Stimulated activated CD8-positive, alpha-beta memory T cell treated with anti-CD3 and anti-CD28 coated beads, Interleukin-7, amount 100 ng/mL, for 1 hour (primary cell): ENCODE measurements around the gene ETV7.
A peak's percentile ranks its signal among the peaks of the same experiment; 100 is the strongest.
"Not testable (repeated sequence)": the region's sequence is repeated elsewhere in the genome, so short reads cannot be mapped to it uniquely, and the experiment has no call there.

ENCODE experiments used
- DNase-seq, 2 donors: peaks; one replicate each; pipeline ENCODE4 v3.0.0-alpha.2; 2020; ENCODE audit warnings: low read depth in 2 of 2

Gene ETV7

DNA sequence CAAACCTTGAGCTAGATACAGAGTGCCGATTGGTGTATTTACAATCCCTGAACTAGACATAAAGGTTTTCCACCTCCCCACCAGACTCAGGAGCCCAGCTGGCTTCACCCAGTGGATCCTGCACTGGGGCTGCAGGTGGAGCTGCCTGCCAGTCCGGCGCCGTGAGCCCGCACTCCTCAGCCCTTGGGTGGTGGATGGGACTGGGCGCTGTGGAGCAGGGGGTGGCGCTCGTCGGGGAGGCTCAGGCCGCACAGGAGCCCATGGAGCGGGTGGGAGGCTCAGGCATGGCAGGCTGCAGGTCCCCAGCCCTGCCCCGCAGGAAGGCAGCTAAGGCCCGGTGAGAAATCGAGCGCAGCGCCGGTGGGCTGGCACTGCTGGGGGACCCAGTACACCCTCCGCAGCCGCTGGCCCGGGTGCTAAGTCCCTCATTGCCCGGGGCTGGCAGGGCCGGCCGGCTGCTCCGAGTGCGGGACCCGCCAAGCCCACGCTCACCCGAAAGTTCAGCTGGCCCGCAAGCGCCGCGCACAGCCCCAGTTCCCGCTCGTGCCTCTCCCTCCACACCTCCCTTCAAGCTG is 23.3 kb downstream of the ETV7 start:
- DNase-seq: not testable (repeated sequence)

DNA sequence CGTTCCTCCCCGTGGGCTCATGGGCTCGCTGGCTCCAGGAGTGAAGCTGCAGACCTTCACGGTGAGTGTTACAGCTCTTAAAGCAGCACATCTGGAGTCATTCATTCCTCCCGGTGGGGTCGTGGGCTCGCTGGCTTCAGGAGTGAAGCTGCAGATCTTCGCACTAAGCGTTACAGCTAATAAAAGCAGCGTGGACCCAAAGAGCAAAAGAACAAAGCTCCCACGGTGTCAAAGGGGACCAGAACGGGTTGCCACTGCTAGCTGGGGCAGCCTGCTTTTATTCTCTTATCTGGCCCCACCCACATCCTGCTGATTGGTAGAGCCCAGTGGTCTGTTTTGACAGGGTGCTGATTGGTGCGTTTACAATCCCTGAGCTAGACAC is 24.1 kb downstream of the ETV7 start:
- not testable (repeated sequence) for DNase-seq

DNA sequence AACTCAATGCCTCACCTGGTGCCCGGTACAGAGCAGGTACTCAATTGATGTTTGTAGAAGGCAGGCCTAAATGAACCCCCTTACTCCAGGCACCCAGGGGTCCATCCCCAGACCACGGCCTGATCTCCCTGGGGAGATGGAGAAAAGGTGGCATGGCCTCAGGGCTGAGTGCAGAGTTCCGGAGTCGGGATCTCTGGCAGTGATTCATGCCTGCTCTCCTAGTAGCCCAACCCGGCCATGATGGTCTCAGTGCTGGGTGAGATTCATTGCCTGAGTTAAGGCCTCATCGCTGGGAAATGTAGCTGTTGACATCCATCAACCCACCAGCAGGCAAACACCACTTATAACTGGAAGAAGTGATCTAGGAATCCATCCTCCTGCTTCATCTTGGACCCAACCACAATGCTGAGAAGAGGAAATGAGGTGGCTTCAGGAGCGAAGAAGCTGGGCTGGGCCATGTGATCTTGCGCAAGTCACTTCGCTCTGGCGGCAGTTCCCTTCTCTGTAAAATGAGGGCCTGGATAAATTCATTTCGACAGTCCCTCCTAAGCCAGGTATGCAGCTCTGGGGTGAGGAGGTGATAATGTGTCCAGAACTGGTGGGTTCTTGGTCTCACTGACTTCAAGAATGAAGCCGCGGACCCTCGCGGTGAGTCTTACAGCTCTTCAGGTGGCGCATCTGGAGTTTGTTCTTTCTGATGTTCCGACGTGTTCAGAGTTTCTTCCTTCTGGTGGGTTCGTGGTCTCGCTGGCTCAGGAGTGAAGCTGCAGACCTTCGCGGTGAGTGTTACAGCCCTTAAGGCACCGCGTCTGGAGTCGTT is 24.7 kb downstream of the ETV7 start:
- no peak for DNase-seq

DNA sequence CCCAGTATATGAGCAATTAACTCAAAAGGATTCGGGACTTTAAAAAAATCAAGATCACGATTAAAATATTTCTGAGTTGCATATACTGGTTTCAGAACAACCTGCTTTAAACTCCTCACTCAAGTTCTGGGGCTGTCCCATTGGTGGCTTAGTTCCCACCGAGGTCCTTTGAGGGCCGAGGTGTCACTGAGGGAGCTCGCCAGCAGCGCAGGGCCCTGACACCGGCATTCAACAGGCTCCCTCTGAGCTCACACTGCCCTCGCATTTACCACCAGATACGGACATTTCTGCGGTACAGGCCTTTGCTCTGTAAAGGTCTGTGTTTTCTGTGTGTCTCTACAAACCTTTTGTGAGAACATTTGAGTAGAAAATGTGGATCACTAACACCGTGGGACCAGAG is 26.4 kb downstream of the ETV7 start:
- no peak for DNase-seq

DNA sequence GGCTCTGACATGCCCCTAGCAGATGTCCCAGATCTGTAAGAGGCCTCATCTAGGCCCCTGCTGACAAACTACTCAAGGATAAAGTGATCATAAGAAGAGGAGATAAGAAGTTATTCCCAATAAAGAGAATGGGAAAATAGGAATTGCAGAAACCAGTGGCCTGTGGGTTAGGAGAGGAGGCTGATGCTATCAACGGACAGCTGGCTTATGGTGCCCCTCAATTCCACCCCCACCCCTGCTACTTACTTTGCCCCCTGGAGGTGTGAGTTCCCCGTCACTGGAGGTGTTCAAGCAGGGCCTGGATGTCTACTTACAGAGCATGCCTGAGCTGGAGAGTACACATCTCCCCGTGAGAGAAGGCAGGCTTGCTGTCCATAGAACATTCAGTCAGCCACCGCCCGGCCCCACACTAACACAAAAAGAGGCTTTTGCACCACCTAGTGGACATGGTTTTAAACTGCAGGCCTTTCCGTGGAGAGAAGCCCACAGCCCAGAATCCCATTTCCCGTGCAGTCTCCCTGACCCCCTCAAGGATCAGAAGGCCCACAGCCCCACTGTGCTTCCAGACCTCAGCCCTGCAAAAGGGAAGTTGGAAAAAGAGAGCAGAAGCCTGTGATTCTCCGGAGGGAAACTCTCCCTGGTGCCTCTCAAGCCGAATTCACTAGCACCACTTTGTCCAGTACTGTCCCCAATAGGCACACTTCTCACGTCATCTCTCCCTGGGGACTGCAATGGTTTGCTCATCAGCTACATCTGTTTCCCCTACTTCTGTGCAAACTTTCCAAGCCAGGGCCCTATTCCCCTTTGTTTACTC is 27.0 kb downstream of the ETV7 start:
- DNase-seq: peak; percentile 27 to 38

DNA sequence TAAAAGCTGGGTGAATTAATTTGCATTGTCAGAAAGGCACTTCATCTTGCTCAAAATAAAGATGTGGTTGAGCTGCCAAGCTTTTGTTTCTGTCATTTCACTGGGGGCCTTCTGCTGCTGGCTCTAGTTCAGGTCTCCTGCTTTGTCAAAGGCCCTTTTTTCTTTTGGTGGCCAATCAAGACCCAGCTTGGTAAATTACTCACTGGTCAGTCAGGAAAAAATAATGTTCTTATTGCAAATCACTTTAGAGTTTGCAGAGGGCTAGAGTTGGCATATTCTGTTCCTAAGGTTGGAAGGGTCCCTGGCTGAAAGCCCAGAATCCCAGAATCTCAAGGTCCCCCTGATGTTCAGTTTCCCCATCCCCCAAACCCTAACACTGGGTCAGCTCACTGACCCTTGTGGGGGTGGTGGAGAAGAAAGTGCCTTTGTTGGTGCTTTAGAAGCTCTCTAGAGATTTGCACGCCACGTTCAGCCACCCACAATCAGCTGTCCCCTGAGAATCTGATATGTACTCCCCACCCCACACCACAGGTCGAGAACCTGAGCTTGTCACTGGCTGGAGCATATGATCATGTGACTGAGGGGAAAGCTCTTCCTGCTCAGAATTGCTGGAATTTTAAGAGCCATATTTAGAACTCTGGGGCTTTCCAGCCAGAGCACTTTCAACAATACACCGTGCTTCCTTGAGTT is 29.1 kb downstream of the ETV7 start:
- no peak for DNase-seq

DNA sequence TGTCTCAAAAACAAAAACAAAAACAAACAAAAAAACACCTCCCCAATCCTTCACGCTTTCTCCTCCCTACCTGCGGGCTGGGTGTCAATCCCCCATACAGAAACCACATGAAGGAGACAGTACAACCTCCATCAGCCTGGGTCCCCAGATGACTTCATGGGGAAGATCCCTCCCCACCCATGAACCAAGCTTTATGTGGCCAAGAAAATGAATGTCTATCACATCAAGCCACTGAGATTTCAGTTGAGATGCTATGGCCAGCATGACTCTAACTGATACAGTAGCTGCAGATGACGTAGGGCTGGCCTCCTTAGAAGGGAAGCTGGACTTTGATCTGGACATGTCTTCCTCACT is 29.6 kb downstream of the ETV7 start:
- no peak for DNase-seq

DNA sequence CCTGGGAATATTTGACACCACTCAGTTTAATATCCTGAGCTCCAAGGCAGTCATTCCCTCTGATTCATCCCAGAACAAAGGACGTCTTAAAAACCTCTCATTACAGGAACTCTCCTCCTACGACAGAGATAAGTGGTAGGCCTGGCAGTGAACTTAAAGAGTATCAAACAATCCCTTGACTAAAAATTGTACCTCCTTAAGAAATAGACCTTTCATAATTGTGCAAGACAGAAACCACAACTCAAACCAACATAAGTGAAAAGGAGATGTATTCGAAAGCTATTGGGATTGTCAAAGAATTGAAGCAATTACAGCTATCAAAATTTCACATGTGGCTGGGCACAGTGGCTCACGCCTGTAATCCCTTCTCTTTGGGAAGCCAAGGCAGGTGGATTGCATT is 31.6 kb downstream of the ETV7 start:
- no peak for DNase-seq

DNA sequence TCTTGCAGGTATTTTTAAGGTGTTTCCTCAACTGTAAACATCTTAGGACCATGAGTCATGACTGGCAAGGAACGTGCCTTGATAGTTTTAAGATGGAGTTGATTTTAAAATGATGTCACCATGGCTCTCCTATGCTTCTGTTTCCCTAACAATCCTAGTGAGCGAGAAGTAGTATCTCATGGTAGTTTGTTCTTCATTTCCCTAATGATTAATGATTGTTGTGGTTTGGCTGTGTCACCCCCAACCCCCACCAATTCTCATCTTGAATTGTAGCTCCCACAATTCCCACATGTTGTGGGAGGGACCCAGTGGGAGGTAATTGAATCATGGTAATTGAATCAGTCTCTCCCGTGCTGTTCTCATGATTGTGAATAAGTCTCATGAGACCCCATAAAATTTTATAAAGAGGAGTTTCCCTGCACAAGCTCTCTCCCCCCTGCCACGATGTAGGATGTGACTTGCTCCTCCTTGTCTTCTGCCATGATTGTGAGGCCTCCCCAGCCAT is 34.0 kb downstream of the ETV7 start:
- no peak for DNase-seq

DNA sequence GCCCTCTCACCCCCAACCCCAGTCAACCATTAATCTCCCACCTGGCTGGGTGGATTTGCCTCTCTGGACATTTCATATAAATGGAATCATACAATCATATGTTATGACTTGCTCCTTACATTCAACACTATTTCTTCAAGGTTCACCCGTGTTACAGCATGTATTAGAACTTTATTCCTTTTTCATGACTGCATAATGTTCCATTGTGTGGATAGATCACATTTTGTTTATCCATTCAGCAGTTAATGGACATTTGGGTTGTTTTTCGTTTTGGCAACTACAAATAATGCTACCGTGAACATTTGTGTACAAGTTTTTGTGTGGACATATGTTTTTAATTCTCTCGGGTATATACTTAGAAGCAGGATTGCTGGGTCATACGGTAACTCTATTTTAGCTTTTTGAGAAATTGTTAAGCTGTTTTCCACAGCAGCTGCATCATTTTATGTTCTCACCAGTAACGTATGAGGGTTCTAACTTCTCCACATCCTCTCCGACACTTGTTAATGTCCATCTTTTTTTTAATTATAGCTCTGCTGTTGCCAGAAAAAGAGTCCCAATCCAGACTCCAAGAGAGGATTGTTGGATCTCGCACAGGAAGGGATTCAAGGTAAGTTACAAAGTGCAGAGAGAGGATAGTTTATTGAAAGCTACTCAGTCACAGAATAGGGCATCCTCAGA is 34.9 kb downstream of the ETV7 start:
- no peak for DNase-seq

DNA sequence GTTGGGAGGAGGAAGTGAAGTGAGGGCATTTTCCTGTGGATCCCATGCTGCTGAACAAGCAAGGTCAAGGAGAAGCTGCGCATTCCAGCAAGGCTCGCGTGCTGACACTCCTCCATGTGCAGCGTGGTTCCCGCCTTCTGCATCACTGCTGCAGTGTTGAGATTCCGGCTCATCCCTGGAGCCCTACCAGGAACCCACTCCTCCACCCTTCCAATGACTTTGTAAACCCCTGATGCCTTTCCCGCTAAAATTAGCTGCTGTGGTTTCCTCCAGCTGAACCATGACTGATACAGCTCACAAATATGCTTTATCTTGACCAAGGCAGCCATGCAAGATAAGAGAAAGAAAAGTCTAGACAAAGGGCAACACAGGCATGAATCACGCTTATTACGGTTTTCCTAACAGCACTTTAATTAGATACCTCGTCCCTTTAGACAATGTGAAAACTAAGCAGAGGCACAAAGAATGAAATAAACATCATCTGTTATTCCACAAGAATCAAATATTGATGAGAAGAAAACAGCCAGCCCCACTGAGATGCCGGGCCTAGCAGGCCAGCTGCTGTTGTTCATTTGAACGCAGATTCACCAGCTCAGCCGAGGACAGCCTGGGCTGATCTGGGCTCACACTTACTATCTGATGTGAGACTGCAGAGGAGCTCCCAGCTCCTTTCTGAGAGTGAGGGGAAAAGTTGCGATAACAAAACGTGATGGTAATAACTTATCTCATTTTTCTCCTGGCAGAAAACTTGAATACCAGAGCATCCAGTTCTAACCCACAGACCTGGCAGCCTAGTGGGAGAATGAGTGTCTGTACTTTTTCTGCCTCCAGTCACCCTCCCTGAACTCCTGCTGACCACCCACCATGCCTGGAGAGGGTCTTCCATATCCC is 36.5 kb downstream of the ETV7 start:
- DNase-seq: no peak

DNA sequence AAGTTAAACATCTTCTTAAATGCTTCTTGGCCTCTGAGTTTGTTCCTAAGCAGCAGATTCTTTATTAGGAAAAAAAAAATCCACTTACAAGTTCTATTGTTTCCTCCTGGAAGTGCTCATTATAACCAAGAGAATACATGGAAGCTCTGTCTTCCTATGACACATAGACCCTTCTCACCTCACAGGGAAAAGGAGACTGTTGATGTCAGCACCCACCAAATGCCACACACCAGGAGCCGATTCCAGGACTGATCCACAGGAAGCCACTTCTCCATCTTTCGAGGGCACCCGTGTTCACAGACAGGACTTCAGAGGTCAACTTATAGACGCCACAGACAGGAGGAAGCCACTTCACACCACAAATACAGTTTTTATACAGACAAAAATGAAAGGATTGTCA is 37.4 kb downstream of the ETV7 start:
- DNase-seq: no peak

DNA sequence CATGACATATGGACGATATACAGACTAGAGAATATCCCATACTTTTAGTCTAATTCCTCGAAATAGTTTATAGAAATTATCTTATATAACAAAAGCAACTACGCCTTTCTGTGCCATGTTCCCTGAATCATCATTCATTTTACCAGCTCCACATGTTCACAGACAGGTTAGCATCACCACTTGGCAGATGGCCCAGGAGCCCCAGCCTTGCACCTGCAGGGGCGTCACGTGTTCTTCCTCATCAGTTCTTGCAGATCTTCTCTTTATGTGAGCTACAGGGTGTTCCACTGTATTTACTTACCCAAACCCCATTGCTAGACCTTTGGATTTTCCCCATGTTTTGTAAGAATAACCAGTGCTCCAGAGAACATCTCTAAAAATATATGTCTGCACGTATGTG is 38.2 kb downstream of the ETV7 start:
- no peak for DNase-seq

DNA sequence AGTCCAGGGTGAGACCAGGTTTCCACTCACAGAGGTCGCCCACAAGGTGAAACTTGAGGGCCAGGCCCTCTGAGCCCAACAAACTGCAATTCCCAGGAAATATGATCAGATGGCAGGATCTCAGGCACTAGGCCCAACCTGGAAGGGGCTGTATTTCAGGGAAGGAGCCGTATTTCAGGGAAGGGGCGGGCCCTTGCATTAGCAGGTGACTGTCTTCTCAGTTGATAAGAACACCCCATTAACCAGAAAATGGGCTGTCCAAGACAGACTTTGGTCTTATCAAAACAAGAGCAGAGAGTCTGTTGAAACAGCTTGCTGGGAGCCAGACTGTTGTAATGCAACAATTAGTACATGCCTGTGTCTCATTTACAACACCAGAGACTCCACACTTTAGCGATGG is 39.8 kb downstream of the ETV7 start:
- DNase-seq: no peak

DNA sequence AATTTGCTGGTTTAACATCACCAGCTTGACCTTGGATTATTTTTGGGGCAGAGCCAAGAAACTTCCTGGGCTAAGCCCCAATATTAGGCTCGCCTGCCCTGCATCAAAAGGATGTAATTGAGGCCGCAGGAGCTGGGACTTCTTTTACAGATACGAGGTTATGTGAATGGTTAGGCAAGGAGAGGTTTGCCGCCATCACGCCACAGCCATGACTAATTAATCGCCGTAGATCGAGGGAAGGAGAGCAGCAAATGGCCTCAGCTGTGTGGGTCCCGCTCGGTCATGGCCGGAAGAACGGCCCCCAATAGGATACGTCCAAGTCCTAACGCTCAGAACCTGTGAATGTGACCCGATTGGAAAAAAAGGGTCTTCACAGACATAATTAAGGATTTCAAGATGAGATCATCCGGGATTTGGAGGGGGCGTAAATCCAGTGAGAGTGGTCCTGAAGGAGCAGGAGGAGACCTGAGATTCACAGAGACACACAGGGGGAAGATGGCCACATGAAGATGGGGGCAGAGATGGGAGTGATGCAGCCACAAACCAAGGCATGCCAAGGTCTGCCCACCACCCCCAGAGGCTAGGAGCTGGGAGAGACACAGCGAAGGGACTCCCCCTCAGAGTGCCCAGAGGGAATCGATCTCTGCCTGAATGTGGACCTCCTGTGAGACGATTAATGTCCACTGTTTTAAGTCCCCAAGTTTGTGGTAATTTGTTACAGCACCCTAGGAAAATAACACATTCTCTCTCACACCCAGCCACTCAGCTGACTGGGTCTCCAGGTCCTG is 40.8 kb downstream of the ETV7 start:
- no peak for DNase-seq

DNA sequence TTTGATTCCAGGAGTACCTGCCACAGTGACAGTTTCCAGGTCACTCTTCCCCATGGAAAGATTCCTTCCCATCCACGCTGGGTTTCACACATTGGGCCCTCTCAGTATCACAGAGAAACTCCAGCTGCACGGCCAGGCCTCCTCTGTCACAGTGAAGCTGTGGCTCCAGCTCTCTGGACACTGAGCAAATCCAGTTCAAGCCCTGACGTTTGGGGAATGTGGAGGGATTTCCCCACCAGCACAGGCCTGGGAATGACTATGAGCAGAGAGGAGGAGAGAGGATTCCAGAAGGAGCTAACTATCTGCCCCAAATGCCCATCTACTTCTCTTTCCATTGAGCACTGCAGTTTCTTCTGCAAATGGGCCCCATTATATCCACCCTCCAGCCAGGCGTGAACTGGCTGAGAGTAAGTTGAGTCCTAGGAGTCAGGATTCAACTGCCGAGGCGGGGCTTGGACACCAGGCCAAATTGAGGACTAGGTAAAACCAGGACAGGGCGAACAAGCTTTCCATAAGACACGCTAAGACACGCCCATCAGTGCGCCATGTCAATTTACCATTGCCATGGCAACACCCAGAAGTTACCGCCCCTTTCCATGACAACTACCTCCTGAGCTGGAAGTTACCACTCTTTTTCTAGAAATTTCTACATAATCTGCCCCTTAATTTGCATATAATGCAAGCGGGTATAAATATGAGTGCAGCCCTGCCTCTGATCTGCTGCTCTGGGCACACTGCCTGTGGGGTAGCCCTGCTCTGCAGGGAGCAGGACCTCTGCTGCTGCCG is 41.6 kb downstream of the ETV7 start:
- no peak for DNase-seq

DNA sequence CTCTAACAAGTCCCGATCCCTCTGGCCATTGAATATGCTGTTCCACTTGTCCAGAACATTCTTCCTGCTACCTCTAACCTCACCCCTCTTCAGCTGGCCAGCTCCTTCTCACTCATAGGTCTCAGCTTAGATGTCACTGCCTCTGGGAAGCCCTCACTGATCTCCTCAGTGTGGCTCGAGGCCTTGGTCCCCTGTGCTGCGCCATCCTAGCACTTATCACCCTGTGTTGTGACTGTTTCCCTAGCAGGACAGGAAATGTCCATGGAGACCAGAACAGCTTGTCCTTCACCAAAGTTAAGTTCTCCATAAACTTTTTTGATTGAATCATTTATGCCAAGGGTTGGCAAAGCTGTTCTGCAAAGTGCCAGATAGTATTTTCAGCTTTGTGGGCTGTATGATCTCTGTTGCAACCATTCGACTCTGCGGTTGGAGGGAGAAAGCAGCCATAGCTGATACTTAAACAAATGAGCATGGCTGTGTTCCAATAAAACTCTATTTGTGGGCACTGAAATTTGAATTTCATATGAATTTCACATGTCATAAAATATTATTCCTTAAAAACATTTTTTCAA is 44.3 kb downstream of the ETV7 start:
- DNase-seq: no peak

DNA sequence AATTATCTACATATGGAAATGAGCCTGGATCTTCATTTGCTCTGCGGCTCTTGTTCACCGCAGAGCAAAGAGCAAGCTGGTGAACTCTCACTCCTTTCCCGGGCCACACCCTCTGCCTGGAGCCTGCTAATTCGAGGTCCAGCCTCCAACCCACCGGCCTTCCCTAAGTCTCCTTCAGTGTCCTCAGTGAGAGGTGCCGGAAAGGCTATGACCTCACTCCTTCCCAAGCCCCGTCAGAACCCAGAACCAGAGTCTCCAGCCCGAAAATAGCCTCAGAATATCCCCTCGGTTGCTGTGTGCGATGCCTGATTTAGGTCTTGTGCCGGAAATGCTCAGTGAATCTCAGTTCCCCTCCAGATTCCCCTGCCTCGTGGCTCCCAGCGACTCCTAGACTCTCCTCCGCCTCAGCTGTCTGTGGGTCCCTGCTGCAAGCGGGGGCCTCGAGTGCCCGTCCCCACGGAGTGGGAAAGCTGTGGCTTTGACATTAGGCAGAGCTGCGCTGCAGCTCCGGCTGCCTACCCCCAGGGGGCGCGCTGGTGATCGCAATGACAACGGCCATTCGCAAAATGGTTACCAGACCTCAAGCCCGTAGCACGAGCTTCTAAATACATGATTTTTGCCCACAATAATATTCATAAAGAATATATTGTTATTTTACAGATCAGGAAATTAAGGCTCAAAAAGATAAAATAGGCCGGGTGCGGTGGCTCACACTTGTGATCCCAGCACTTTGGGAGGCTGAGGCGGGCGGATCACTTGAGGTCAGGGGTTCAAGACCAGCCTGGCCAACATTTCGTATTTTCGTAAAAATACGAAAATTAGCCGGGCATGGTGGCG is 46.6 kb downstream of the ETV7 start:
- DNase-seq: peak; percentile 32 to 47
